Epithelial cell of esophagus (primary cell): Measurements from ENCODE around the gene PRPF19.

Experiments used
- DNase-seq: peaks from one replicate; pipeline ENCODE4 v3.0.0; 2010; ENCODE audit warnings: low read depth
- H3K4me3 ChIP-seq: 2 replicates; pipeline ENCODE4 v1.5.1; 2011; ENCODE audit warnings: mild to moderate bottlenecking, low read length, control low read depth
- TF ChIP-seq, protein P1 (sequence below): IDR thresholded peaks from 2 replicates; pipeline ENCODE4 v1.5.1; 2011; ENCODE audit warnings: low read depth, mild to moderate bottlenecking, low read length, control low read depth, inconsistent platforms; ENCODE audit not compliant: insufficient read depth; ENCODE audit errors: missing control alignments

PRPF19 gene

DNA sequence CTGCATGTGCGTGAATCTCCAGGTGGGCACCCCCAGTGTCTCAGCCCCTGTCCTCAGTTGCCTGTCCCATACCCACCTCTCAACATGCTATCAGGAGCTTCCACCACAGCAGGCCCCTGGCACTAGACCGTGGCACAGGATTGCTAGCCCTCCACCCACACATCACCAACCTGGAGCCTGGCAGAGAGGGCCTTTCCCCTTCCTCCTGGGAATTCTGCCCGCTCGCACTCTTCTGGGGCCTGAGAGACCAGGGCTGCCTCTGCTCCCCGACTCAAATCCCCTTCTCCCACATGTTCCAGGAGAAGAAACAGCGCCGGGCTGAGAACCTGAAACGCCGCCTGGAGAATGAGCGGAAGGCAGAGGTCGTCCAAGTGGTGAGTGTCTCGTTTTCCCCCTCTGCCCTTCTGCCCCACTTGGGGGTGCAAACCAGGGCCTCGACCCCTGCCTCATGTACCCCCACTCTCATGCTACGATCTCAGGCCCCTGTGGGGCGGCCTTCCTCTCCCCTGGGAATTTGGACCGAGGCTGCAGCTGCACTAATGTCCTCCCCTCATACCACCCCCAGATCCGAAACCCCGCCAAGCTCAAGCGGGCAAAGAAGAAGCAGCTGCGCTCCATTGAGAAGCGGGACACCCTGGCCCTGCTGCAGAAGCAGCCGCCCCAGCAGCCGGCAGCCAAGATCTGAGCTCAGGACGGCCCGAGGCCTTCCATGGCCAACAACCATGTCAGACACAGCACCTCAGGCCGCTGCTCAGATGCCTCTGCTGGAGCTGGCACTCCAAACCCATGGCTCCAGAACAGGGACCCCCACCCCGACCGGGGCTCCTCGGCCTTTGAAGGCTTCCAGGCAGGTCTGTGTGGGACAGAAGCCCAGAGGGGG lies 56.5 kb downstream of the PRPF19 start:
- no peak overlapping the region for H3K4me3 ChIP-seq
- TF ChIP-seq, protein P1, sequence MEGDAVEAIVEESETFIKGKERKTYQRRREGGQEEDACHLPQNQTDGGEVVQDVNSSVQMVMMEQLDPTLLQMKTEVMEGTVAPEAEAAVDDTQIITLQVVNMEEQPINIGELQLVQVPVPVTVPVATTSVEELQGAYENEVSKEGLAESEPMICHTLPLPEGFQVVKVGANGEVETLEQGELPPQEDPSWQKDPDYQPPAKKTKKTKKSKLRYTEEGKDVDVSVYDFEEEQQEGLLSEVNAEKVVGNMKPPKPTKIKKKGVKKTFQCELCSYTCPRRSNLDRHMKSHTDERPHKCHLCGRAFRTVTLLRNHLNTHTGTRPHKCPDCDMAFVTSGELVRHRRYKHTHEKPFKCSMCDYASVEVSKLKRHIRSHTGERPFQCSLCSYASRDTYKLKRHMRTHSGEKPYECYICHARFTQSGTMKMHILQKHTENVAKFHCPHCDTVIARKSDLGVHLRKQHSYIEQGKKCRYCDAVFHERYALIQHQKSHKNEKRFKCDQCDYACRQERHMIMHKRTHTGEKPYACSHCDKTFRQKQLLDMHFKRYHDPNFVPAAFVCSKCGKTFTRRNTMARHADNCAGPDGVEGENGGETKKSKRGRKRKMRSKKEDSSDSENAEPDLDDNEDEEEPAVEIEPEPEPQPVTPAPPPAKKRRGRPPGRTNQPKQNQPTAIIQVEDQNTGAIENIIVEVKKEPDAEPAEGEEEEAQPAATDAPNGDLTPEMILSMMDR: no peak

DNA sequence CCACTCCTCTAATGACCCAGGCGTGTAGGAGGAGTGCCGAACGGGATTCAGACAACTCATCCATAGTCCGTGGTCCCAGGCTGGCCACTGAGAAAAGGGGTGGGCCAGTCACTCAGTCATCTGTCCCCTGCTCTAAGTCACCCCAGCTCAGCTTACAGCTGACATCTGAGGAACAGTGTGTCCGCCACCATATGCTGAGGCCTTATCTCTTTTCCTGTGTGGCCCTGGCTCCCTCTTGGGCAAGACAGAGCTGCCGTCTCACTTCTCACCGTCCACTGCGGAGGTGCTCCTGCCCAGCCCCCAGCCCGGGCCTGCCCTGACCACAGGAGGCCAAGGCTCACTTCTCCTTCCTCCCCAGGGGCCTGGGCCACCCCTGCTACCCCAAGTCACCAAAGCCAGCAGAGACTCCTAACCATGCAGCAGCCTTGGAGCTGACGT lies 57.7 kb downstream of the PRPF19 start:
- no peak overlapping the region for H3K4me3 ChIP-seq
- no peak for DNase-seq
- TF ChIP-seq, protein P1: no peak

More for the DNA sequence above, 56.5 kb downstream of the PRPF19 start:
- DNase-seq: no peak

DNA sequence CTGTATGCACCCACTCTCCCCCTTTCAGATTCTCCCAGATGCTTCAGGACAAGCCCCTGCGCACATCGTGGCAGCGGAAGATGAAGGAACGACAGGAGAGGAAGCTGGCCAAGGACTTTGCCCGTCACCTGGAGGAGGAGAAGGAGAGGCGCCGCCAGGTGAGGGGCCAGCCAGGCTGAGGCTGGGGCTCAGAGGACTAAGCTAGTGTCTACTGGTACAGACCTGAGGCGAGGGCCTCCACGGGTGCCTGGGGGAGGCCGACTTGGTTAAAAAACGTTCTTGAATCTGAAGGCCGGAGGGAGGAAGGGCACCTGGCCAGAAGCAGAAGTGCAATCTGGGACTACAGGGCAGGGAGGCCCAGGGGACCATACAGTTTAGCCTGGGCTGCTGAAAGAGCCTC lies 58.5 kb downstream of the PRPF19 start:
- DNase-seq: no peak
- no peak overlapping the region for H3K4me3 ChIP-seq
- TF ChIP-seq, protein P1: no peak

DNA sequence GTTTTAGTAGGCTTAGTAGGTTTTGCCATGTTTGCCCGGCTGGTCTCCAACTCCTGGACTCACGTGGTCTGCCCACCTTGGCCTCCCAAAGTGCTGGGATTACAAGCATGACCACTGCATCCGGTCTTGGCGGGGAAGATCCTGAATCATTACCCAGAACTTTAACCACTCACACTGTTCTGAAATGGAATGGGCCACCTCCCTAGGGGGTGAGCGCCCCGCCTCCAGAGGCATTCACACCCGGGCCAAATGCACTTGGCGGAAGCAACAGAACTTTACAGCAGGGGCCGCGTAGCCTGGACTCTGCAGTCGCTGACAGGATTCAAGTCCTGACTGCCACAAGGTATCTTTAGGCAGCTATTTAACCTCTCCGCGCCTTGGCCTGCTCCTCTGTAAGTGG lies 59.1 kb downstream of the PRPF19 start:
- TF ChIP-seq, protein P1: no peak
- no peak overlapping the region for H3K4me3 ChIP-seq
- DNase-seq: no peak

DNA sequence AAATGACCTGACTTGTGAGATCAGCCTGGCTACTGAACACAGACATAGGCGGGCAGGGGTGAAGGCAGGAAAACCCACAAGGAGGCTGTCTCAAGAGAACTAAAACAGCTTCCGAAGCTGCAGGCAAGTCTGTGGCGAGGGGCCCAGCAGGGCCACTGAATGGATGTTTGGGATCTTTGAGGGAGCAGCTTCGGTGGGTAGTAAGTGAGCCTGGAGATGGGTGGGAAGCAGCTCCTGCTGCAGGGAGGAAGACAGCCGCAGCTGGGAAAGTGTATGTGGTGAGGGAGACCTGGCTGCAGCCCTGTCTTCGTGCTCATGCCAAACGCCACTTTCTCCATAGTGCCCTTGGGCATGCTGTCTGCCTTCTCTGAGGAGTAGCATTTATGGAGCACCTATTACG lies 61.0 kb downstream of the PRPF19 start:
- TF ChIP-seq, protein P1: no peak
- DNase-seq: no peak
- H3K4me3 ChIP-seq: no peak overlapping the region

DNA sequence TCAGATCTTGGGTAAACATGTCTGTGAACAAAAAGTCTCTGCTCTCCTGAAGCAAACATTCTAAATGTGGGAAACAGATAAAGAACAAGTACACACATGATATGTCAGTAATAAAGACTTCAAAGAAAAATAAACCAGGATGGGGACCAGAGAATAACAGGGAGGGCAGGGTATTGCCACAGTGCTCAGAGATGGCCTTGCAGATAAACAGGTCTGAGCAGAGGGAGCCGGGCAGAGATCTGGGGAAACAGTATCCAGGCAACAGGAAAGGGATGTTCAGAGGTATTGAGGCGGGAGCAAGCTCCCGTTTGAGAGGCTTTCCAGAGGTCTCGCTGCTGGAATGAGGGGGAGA lies 61.5 kb downstream of the PRPF19 start:
- no peak overlapping the region for H3K4me3 ChIP-seq

More for the DNA sequence above, 61.5 kb downstream of the PRPF19 start:
- TF ChIP-seq, protein P1: no peak
- DNase-seq: peak; percentile 10
